ENCODE data around the gene DDX18. TPM values are rescaled to one million over a fixed set of nuclear protein-coding genes. Genes with fewer than 3 reads are reported as not detected.
A peak's percentile ranks its signal among the peaks of the same experiment; 100 is the strongest.

DDX18 gene
- total and polyA plus RNA-seq, 10 of the 15 experiments (the other 5 are each of a cell fraction or from before 2014, with no cell fraction given), result 54.3 to 110 (median 74.9) TPM

- TF ChIP-seq ZBTB40 (IDR thresholded peaks at IDR 0.05; ENCODE audit: borderline replicate concordance), result peak; percentile 96
- peak; percentile 82; the same call in 1 of the 2 replicates for TF ChIP-seq PAX5 (IDR thresholded peaks at IDR 0.05; ENCODE audit: borderline replicate concordance, low read depth, low read length)
- TF ChIP-seq MLLT1 (IDR thresholded peaks at IDR 0.05), result peak; percentile 58; the same call in 1 of the 2 replicates
- TF ChIP-seq NFIC (IDR thresholded peaks at IDR 0.05; ENCODE audit: low read depth, low read length), result 0 out of 2 replicates have a peak, but pooled peaks have one; percentile 24
- peak; percentile 92 for TF ChIP-seq PML (IDR thresholded peaks at IDR 0.05; ENCODE audit: low read length)
- TF ChIP-seq, protein P1, sequence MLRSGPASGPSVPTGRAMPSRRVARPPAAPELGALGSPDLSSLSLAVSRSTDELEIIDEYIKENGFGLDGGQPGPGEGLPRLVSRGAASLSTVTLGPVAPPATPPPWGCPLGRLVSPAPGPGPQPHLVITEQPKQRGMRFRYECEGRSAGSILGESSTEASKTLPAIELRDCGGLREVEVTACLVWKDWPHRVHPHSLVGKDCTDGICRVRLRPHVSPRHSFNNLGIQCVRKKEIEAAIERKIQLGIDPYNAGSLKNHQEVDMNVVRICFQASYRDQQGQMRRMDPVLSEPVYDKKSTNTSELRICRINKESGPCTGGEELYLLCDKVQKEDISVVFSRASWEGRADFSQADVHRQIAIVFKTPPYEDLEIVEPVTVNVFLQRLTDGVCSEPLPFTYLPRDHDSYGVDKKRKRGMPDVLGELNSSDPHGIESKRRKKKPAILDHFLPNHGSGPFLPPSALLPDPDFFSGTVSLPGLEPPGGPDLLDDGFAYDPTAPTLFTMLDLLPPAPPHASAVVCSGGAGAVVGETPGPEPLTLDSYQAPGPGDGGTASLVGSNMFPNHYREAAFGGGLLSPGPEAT (IDR thresholded peaks at IDR 0.05; ENCODE audit: low read depth), result peak; percentile 86
- no peak for TF ChIP-seq CEBPB (IDR thresholded peaks at IDR 0.05; ENCODE audit: borderline replicate concordance in 1 of 2, low read depth in 2 of 2, low read length in 2 of 2)
- TF ChIP-seq POLR2AphosphoS2 (IDR thresholded peaks at IDR 0.05; ENCODE audit: low read depth, low read length), result 0 out of 2 replicates have a peak, but pooled peaks have one; percentile 52
- TF ChIP-seq WRNIP1 (IDR thresholded peaks at IDR 0.05; ENCODE audit: borderline replicate concordance, low read depth, low read length), result no peak
- TF ChIP-seq ZZZ3 (IDR thresholded peaks at IDR 0.05; ENCODE audit: control insufficient read depth, insufficient read length, low read depth), result no peak
- no peak for TF ChIP-seq FOS (IDR thresholded peaks at IDR 0.05; ENCODE audit: borderline replicate concordance, extremely low read depth, insufficient read length)
- no peak for TF ChIP-seq NR2C2 (IDR thresholded peaks at IDR 0.05; ENCODE audit: borderline replicate concordance, control insufficient read depth, insufficient read length, low read depth)
- TF ChIP-seq, protein P2, sequence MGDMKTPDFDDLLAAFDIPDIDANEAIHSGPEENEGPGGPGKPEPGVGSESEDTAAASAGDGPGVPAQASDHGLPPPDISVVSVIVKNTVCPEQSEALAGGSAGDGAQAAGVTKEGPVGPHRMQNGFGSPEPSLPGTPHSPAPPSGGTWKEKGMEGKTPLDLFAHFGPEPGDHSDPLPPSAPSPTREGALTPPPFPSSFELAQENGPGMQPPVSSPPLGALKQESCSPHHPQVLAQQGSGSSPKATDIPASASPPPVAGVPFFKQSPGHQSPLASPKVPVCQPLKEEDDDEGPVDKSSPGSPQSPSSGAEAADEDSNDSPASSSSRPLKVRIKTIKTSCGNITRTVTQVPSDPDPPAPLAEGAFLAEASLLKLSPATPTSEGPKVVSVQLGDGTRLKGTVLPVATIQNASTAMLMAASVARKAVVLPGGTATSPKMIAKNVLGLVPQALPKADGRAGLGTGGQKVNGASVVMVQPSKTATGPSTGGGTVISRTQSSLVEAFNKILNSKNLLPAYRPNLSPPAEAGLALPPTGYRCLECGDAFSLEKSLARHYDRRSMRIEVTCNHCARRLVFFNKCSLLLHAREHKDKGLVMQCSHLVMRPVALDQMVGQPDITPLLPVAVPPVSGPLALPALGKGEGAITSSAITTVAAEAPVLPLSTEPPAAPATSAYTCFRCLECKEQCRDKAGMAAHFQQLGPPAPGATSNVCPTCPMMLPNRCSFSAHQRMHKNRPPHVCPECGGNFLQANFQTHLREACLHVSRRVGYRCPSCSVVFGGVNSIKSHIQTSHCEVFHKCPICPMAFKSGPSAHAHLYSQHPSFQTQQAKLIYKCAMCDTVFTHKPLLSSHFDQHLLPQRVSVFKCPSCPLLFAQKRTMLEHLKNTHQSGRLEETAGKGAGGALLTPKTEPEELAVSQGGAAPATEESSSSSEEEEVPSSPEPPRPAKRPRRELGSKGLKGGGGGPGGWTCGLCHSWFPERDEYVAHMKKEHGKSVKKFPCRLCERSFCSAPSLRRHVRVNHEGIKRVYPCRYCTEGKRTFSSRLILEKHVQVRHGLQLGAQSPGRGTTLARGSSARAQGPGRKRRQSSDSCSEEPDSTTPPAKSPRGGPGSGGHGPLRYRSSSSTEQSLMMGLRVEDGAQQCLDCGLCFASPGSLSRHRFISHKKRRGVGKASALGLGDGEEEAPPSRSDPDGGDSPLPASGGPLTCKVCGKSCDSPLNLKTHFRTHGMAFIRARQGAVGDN (IDR thresholded peaks at IDR 0.05), result peak; percentile 34; the same call in 1 of the 2 replicates
- TF ChIP-seq CREB1 (IDR thresholded peaks at IDR 0.05; ENCODE audit: low read depth), result peak; percentile 97
These were observed at the start of gene DDX18 (continued) for GRCh38 chr2:117814417-117815264.
